K562 (cell line): Measurements from ENCODE around the gene AGPAT1. TPM values are rescaled to one million over a fixed set of nuclear protein-coding genes. Genes with fewer than 3 reads are reported as not detected.

Experiments used
- ATF1 ChIP-seq, 2 experiments: fragments of 450-650 bp in 1 of 2; IDR thresholded peaks; 2 replicates each; pipeline ENCODE4 v1.6.1; 2016; ENCODE audit warnings: missing compliant biosample characterization in 1 of 2, missing genetic modification characterization in 1 of 2
- EHMT2 ChIP-seq: fragments of 450-650 bp; IDR thresholded peaks from 2 replicates; pipeline ENCODE4 v1.6.1; 2018; ENCODE audit warnings: antibody characterized with exemption
- NR2C1 ChIP-seq, 2 experiments: fragments of 450-650 bp; IDR thresholded peaks; 2 replicates each; pipeline ENCODE4 v1.6.1; 2017; ENCODE audit warnings: mild to moderate bottlenecking in 2 of 2, antibody characterized with exemption in 1 of 2, inconsistent platforms in 1 of 2, missing compliant biosample characterization in 1 of 2, missing genetic modification characterization in 1 of 2
- PBX2 ChIP-seq, 2 experiments: IDR thresholded peaks in 1 of 2; conservative IDR thresholded peaks in 1 of 2; 2 replicates each; pipeline ENCODE4 v1.6.1; 2016; ENCODE audit warnings: low read depth in 2 of 2, mild to moderate bottlenecking in 1 of 2, missing compliant biosample characterization in 1 of 2, missing genetic modification characterization in 1 of 2, moderate library complexity in 1 of 2
- RB1 ChIP-seq: fragments of 450-650 bp; IDR thresholded peaks from 2 replicates; pipeline ENCODE4 v1.6.1; 2017; ENCODE audit warnings: low read depth, mild to moderate bottlenecking
- SIN3B ChIP-seq: fragments of 450-650 bp; IDR thresholded peaks from 2 replicates; pipeline ENCODE4 v1.6.1; 2017; ENCODE audit warnings: low read depth, mild to moderate bottlenecking, moderate library complexity
- SRF ChIP-seq, 2 experiments: fragments of 250-450, 450-650 bp in 1 of 2; sonication (Bioruptor Pico) in 1 of 2; sonication (generic) in 1 of 2; formaldehyde crosslinking; IDR thresholded peaks; 2 replicates each; pipeline versions ENCODE4 v1.5.0 to v1.5.1; 2020 to 2022; ENCODE audit warnings: mild to moderate bottlenecking in 1 of 2, missing genetic modification reagents in 1 of 2
- ZNF143 ChIP-seq: sonication (generic); formaldehyde crosslinking; IDR thresholded peaks from 2 replicates; pipeline ENCODE4 v1.9.0; 2022; ENCODE audit warnings: mild to moderate bottlenecking, missing genetic modification reagents
- ZNF395 ChIP-seq: fragments of 200-800 bp; sonication (Bioruptor generic); IDR thresholded peaks from 2 replicates; pipeline ENCODE4 v1.6.1; 2017; ENCODE audit warnings: missing genetic modification characterization, missing compliant biosample characterization
- ZNF518B ChIP-seq: fragments of 250-450 bp; sonication (Bioruptor Pico); IDR thresholded peaks from 2 replicates; pipeline ENCODE4 v1.5.0; 2021; ENCODE audit warnings: mild to moderate bottlenecking, moderate library complexity
- polyA plus RNA-seq, 8 experiments: library from polyadenylated mRNA; depleted of rRNA in 4 of 8; stranded (reverse) in 5 of 8; unstranded in 3 of 8; fragments of >200 nt; fragmentation: Nextera tagmentation in 2 of 8; fragmentation: Illumina TruSeq in 1 of 8; extraction: Ambion mirVana in 2 of 8; extraction: Trizol in 1 of 8; gene quantifications; 2 replicates each; pipeline versions ENCODE4 v1.2.1 to v1.2.3, GENCODE V29; 2011 to 2014; ENCODE audit warnings: inconsistent platforms in 1 of 8, missing spikeins in 1 of 8
- total RNA-seq, 7 experiments: library from RNA; depleted of rRNA in 6 of 7; stranded (reverse); fragments of >200 nt in 6 of 7; fragmentation: Illumina TruSeq in 2 of 7; extraction: Trizol in 2 of 7; gene quantifications; 2 replicates each; pipeline versions ENCODE4 v1.2.1 to v1.2.3, GENCODE V29; 2011 to 2021; ENCODE audit warnings: low replicate concordance in 1 of 7
- TF ChIP-seq, protein P1 (sequence below): fragments of 450-650 bp; IDR thresholded peaks from 2 replicates; pipeline ENCODE4 v1.6.1; 2018; ENCODE audit not compliant: partially characterized antibody

The AGPAT1 gene
- total and polyA plus RNA-seq, 9 of the 15 experiments (the other 6 are each of a cell fraction or from before 2014, with no cell fraction given) = 37.9 to 176 (median 69.4) TPM

DNA sequence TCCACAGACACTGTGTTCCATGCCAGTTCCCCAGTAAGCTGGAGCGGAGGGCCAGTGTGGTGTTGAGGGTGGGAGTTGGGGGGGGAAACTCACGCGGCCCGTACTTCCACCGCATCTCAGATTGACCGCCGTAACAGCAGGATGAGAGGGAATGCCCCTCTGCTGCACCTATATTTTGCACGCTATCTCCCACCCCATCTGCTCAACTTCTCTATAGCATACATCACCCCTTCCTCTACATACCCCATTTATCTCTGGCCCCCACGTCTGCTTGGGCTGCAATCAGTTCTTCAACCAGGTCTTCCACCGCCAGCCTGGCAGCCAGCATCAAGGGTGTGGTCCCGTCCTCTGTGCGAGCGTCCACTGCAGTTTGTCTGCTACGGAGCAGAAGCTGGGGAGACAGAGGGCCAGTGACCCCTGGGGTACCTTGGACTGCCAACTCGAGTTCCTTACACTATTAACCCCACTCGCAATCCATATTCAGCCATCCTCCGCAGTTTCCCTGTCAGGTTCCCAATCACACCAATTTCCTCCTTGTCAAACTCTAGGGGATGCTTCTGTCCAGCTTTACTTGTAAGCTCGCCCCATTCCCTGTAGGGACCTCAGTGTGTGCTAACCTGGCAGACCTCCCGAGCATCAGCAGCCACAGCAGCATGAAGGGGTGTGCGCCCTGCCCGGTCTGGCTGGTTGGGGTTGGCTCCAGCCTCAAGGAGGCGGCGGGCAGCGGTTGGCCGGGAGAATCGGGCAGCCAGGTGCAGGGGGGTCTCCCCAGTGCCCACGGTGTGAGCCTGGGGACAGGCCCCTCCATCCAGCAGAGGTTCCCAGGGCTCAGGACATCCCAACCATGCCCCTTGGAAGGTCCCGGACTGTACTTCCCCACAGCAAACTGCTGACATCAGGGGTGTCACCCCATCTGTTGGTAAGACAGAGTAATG is 21.1 kb upstream of the AGPAT1 start (continued):
- TF ChIP-seq, protein P1, sequence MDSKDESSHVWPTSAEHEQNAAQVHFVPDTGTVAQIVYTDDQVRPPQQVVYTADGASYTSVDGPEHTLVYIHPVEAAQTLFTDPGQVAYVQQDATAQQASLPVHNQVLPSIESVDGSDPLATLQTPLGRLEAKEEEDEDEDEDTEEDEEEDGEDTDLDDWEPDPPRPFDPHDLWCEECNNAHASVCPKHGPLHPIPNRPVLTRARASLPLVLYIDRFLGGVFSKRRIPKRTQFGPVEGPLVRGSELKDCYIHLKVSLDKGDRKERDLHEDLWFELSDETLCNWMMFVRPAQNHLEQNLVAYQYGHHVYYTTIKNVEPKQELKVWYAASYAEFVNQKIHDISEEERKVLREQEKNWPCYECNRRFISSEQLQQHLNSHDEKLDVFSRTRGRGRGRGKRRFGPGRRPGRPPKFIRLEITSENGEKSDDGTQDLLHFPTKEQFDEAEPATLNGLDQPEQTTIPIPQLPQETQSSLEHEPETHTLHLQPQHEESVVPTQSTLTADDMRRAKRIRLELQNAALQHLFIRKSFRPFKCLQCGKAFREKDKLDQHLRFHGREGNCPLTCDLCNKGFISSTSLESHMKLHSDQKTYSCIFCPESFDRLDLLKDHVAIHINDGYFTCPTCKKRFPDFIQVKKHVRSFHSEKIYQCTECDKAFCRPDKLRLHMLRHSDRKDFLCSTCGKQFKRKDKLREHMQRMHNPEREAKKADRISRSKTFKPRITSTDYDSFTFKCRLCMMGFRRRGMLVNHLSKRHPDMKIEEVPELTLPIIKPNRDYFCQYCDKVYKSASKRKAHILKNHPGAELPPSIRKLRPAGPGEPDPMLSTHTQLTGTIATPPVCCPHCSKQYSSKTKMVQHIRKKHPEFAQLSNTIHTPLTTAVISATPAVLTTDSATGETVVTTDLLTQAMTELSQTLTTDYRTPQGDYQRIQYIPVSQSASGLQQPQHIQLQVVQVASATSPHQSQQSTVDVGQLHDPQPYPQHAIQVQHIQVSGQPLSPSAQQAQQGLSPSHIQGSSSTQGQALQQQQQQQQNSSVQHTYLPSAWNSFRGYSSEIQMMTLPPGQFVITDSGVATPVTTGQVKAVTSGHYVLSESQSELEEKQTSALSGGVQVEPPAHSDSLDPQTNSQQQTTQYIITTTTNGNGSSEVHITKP = no peak
- TF ChIP-seq PBX2 (CRISPR knock-in tag; IDR thresholded peaks at IDR 0.05; ENCODE audit: low read depth) (no peak), PBX2 (tag; conservative IDR thresholded peaks at IDR 0.05; ENCODE audit: low read depth) (no peak), NR2C1 (IDR thresholded peaks at IDR 0.05) (no peak), NR2C1 (tag; IDR thresholded peaks at IDR 0.05) (no peak), ZNF395 (peak; percentile 50; the same call in 1 of the 2 replicates), ATF1 (CRISPR knock-in tag; IDR thresholded peaks at IDR 0.05) (no peak), ATF1 (tag; IDR thresholded peaks at IDR 0.05) (no peak), SIN3B (no peak), ZNF143 (CRISPR knock-in tag) (peak; percentile 45; the same call in 1 of the 2 replicates), ZNF518B (no peak), RB1 (no peak), EHMT2 (no peak), SRF (CRISPR knock-in tag; IDR thresholded peaks at IDR 0.05) (no peak)
